Measurements from ENCODE around the gene MYMK.

The MYMK gene

GRCh38 chr9:133473743-133474142, 51.0 kb downstream of the MYMK start:
- Histone ChIP-seq H3K79me2 (no peaks in the 10 kb centered on the region), H3K4me3 (ENCODE audit: low read depth, low read length) (no peak overlapping the region), H3K4me1 (peaks cover 6% of the 10 kb centered on the region), H3K4me2 (ENCODE audit: low read length) (no peak overlapping the region), H3K9ac (no peak overlapping the region), H3K9me3 (ENCODE audit: control insufficient read depth, low read length) (no peaks in the 10 kb centered on the region), H3K27me3 (ENCODE audit: control insufficient read depth, insufficient read depth, low read length) (no peaks in the 10 kb centered on the region), H2AFZ (no peak overlapping the region), H3K36me3 (ENCODE audit: control insufficient read depth, insufficient read depth, low read length) (no peaks in the 10 kb centered on the region), H3K27ac (no peak overlapping the region)
- TF ChIP-seq CTCF (IDR thresholded peaks at IDR 0.05) = no peak

- no peak for TF ChIP-seq CTCF (IDR thresholded peaks at IDR 0.05)
Measured at GRCh38 chr9:133472753-133473378, 51.9 kb downstream of the MYMK start.

GRCh38 chr9:133472277-133472645, 52.5 kb downstream of the MYMK start:
- Histone ChIP-seq H3K4me2 (ENCODE audit: low read length) (no peak overlapping the region), H3K9me3 (ENCODE audit: control insufficient read depth, low read length) (no peaks in the 10 kb centered on the region), H3K4me1 (peaks cover 6% of the 10 kb centered on the region), H3K79me2 (no peaks in the 10 kb centered on the region), H3K36me3 (ENCODE audit: control insufficient read depth, insufficient read depth, low read length) (no peaks in the 10 kb centered on the region), H3K27ac (no peak overlapping the region), H3K9ac (no peak overlapping the region), H2AFZ (no peak overlapping the region), H3K4me3 (ENCODE audit: low read depth, low read length) (no peak overlapping the region), H3K27me3 (ENCODE audit: control insufficient read depth, insufficient read depth, low read length) (no peaks in the 10 kb centered on the region)
- TF ChIP-seq CTCF (IDR thresholded peaks at IDR 0.05) = no peak

More at GRCh38 chr9:133472753-133473378, 51.9 kb downstream of the MYMK start:
- Histone ChIP-seq H3K9me3 (ENCODE audit: control insufficient read depth, low read length) (no peaks in the 10 kb centered on the region), H3K27me3 (ENCODE audit: control insufficient read depth, insufficient read depth, low read length) (no peaks in the 10 kb centered on the region), H3K36me3 (ENCODE audit: control insufficient read depth, insufficient read depth, low read length) (no peaks in the 10 kb centered on the region), H2AFZ (no peak overlapping the region), H3K4me1 (peaks cover 6% of the 10 kb centered on the region), H3K4me2 (ENCODE audit: low read length) (no peak overlapping the region), H3K27ac (no peak overlapping the region), H3K4me3 (ENCODE audit: low read depth, low read length) (no peak overlapping the region), H3K79me2 (no peaks in the 10 kb centered on the region), H3K9ac (no peak overlapping the region)

GRCh38 chr9:133471551-133472276, 53.0 kb downstream of the MYMK start:
- Histone ChIP-seq H3K4me2 (ENCODE audit: low read length) (no peak overlapping the region), H3K36me3 (ENCODE audit: control insufficient read depth, insufficient read depth, low read length) (no peaks in the 10 kb centered on the region), H3K9ac (no peak overlapping the region), H3K4me3 (ENCODE audit: low read depth, low read length) (no peak overlapping the region), H3K27ac (no peak overlapping the region), H3K9me3 (ENCODE audit: control insufficient read depth, low read length) (no peaks in the 10 kb centered on the region), H3K4me1 (peaks cover 6% of the 10 kb centered on the region), H3K27me3 (ENCODE audit: control insufficient read depth, insufficient read depth, low read length) (no peaks in the 10 kb centered on the region), H3K79me2 (no peaks in the 10 kb centered on the region), H2AFZ (no peak overlapping the region)
- TF ChIP-seq CTCF (IDR thresholded peaks at IDR 0.05) = no peak

GRCh38 chr9:133470988-133471387, 53.8 kb downstream of the MYMK start:
- no peak overlapping the region for H3K4me3 ChIP-seq (ENCODE audit: low read depth, low read length)
- H3K9me3 ChIP-seq (ENCODE audit: control insufficient read depth, low read length) = no peaks in the 10 kb centered on the region
- H3K27ac ChIP-seq = no peak overlapping the region
- no peak overlapping the region for H2AFZ ChIP-seq
- no peaks in the 10 kb centered on the region for H3K79me2 ChIP-seq
- H3K9ac ChIP-seq = no peak overlapping the region
- H3K27me3 ChIP-seq (ENCODE audit: control insufficient read depth, insufficient read depth, low read length) = no peaks in the 10 kb centered on the region
- no peak for TF ChIP-seq CTCF (IDR thresholded peaks at IDR 0.05)
- H3K4me2 ChIP-seq (ENCODE audit: low read length) = no peak overlapping the region
- H3K4me1 ChIP-seq = peaks cover 6% of the 10 kb centered on the region
- H3K36me3 ChIP-seq (ENCODE audit: control insufficient read depth, insufficient read depth, low read length) = no peaks in the 10 kb centered on the region
